ENCODE results near the gene IVNS1ABP.

DNA sequence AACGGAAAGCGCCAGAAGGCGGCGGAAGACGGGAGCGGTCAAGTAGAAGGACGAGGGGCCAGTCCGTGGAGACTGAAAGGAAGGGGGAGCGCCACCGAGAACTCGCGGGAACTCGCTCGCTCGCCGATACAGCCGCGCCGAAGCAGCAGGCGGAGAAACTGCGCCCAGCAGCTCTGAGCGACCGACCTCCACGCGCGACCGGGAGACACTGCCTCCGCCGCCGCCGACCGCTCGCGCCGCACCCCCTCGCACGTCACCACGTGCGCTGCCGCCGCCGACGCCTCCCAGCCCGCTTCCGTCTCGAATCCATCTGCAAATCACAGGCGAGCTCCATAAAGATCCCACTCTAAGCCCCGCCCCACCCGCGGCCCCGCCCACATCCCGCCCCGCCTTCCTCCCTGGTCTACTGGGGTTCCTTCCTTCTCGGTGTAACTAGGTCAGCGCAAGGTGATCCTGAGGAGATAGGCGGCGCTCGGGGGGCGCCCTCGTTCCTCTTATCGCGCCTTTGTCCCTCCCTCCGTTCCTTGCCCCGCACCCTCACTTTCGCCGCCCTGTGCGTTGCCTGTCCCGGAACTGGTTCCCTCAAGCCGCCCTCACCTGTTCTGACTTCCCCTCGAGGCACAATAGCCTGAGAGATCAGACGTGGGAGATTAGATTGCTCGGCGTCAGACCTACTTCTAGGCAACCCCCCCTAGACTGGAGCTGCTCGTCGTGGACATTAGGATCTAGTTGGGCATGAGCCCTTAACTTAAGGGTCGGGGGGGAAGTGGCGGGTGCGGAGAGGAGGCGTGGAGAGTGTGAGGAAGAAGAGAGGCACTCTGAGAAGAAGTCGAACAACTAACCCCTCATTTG lies at the start of gene IVNS1ABP:
- TF ChIP-seq, protein P1, sequence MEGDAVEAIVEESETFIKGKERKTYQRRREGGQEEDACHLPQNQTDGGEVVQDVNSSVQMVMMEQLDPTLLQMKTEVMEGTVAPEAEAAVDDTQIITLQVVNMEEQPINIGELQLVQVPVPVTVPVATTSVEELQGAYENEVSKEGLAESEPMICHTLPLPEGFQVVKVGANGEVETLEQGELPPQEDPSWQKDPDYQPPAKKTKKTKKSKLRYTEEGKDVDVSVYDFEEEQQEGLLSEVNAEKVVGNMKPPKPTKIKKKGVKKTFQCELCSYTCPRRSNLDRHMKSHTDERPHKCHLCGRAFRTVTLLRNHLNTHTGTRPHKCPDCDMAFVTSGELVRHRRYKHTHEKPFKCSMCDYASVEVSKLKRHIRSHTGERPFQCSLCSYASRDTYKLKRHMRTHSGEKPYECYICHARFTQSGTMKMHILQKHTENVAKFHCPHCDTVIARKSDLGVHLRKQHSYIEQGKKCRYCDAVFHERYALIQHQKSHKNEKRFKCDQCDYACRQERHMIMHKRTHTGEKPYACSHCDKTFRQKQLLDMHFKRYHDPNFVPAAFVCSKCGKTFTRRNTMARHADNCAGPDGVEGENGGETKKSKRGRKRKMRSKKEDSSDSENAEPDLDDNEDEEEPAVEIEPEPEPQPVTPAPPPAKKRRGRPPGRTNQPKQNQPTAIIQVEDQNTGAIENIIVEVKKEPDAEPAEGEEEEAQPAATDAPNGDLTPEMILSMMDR (IDR thresholded peaks at IDR 0.05; ENCODE audit: low read depth, low read length, poor library complexity, severe bottlenecking), result peak; percentile 50
- no peak for TF ChIP-seq EZH2phosphoT487 (IDR thresholded peaks at IDR 0.05; ENCODE audit: borderline replicate concordance, low read length)
